Measurements from ENCODE around the gene SLC16A13. TPM values are rescaled to one million over a fixed set of nuclear protein-coding genes. Genes with fewer than 3 reads are reported as not detected.
A peak's percentile ranks its signal among the peaks of the same experiment; 100 is the strongest.

The SLC16A13 gene, protein sequence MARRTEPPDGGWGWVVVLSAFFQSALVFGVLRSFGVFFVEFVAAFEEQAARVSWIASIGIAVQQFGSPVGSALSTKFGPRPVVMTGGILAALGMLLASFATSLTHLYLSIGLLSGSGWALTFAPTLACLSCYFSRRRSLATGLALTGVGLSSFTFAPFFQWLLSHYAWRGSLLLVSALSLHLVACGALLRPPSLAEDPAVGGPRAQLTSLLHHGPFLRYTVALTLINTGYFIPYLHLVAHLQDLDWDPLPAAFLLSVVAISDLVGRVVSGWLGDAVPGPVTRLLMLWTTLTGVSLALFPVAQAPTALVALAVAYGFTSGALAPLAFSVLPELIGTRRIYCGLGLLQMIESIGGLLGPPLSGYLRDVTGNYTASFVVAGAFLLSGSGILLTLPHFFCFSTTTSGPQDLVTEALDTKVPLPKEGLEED
- total RNA-seq (2021; ENCODE audit: unreplicated experiment) (13.1 TPM), Bru-seq, nascent RNA (percentile 57 among the genes with signal in this experiment), BruChase-seq, experiment 1, labeled RNA remaining after a 2-hour chase (percentile 63 among the genes with signal in this experiment), BruChase-seq, experiment 2, labeled RNA remaining after a 6-hour chase (percentile 66 among the genes with signal in this experiment)
- polyA plus RNA-seq (2012; ENCODE audit: insufficient read length): 10.7 TPM
- long read RNA-seq, partial matches to known transcripts: 1 of 7 reads
- long read RNA-seq, other reads (novel, unspliced or antisense): 3 of 7 reads

GRCh38 chr17:7035591-7036368, at the start of gene SLC16A13:
Gene SLC16A13, plus strand, starts transcription at chr17:7036015. Its CDS starts 368 bp downstream, at chr17:7036383.
- DNase-seq (ENCODE audit: low read depth, low spot score) (peak; percentile 88), ATAC-seq (peak; percentile 97)
- POLR2A ChIA-PET: interaction anchor here (0.5 to 0.6 kb wide), 2 partner anchors 141 to 623 kb away, joined by 3 to 5 read pairs; no protein-coding TSS in a partner anchor
- H3K4me1 ChIP-seq (ENCODE audit: control insufficient read depth, insufficient read depth, low read length): peaks cover 6% of the 10 kb centered on the region; the same call in 1 of the 2 replicates
- H3K27ac ChIP-seq (ENCODE audit: low read length): peak within 1 kb of the TSS; percentile 97
- no peaks in the 10 kb centered on the region for H3K27me3 ChIP-seq (ENCODE audit: control insufficient read depth, insufficient read depth, low read length)
- no peaks in the 10 kb centered on the region for H3K9me3 ChIP-seq (ENCODE audit: control insufficient read depth, insufficient read depth, low read depth, low read length)
- H3K36me3 ChIP-seq (ENCODE audit: control insufficient read depth, insufficient read depth, low read length): no peaks in the 10 kb centered on the region
- TF ChIP-seq TCF7L2 (IDR thresholded peaks at IDR 0.05; ENCODE audit: low read depth, low read length) (no peak), CTCF (IDR thresholded peaks at IDR 0.05) (no peak), REST (IDR thresholded peaks at IDR 0.05; ENCODE audit: insufficient read depth in 1 of 2, low read depth in 2 of 2, low read length in 1 of 2) (no peak), POLR2AphosphoS5 (IDR thresholded peaks at IDR 0.05; ENCODE audit: low read depth, low read length) (peak; percentile 81), SIN3A (IDR thresholded peaks at IDR 0.05; ENCODE audit: borderline replicate concordance, insufficient read depth, low read depth, low read length) (no peak)
- CTCF ChIA-PET: interaction anchor here (0.6 kb wide), 1 partner anchor 207 kb away, joined by 3 read pairs; the partner anchor contains the start of gene GABARAP
- peak within 1 kb of the TSS; percentile 61 to 87 for H3K4me3 ChIP-seq (ENCODE audit: low read depth in 2 of 2, low read length in 2 of 2)
- intact Hi-C loops (cut with micrococcal nuclease; ENCODE audit: unreplicated experiment): no loop called here
- in situ Hi-C loops (cut with HindIII; ENCODE audit: low pct_unique_long_range_greater_than_20kb, low sequenced_read_pairs): no loop called here
- BruUV-seq (replicated peaks): no TSS peak

DNA sequence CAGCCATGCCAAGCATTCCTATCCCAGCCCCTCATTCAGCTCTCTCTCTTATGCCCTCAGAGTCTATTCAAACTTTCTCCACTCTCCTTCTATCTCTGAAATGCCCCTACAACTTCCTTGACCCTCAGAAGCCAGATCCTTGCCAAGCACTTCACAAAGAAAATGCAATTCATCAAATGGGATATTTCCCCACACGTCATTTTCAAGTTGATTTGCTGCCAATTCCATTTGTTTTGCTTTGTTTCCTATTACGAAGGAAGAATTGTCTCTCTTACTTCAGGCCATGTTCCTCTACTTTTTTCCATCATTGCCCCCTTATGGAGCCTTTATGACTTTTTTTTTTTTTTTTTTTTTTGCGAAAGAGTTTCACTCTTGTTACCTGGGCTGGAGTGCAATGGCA, 49.1 kb upstream of the SLC16A13 start:
- DNase-seq (ENCODE audit: low read depth, low spot score): no peak
- intact Hi-C loops (cut with micrococcal nuclease; ENCODE audit: unreplicated experiment): no loop called here
- no peak for ATAC-seq
- Histone ChIP-seq H3K27ac (ENCODE audit: low read length) (no peak overlapping the region), H3K4me3 (ENCODE audit: low read depth in 2 of 2, low read length in 2 of 2) (no peak overlapping the region), H3K4me1 (ENCODE audit: control insufficient read depth, insufficient read depth, low read length) (no peaks in the 10 kb centered on the region), H3K36me3 (ENCODE audit: control insufficient read depth, insufficient read depth, low read length) (no peaks in the 10 kb centered on the region), H3K27me3 (ENCODE audit: control insufficient read depth, insufficient read depth, low read length) (no peaks in the 10 kb centered on the region), H3K9me3 (ENCODE audit: control insufficient read depth, insufficient read depth, low read depth, low read length) (no peaks in the 10 kb centered on the region)
- BruUV-seq (replicated peaks): no TSS peak
- TF ChIP-seq CTCF (IDR thresholded peaks at IDR 0.05) (no peak), REST (IDR thresholded peaks at IDR 0.05; ENCODE audit: insufficient read depth in 1 of 2, low read depth in 2 of 2, low read length in 1 of 2) (no peak), POLR2AphosphoS5 (IDR thresholded peaks at IDR 0.05; ENCODE audit: low read depth, low read length) (no peak), SIN3A (IDR thresholded peaks at IDR 0.05; ENCODE audit: borderline replicate concordance, insufficient read depth, low read depth, low read length) (no peak), TCF7L2 (IDR thresholded peaks at IDR 0.05; ENCODE audit: low read depth, low read length) (no peak)
- in situ Hi-C loops (cut with HindIII; ENCODE audit: low pct_unique_long_range_greater_than_20kb, low sequenced_read_pairs): no loop called here
- CTCF ChIA-PET: no interaction called here
- POLR2A ChIA-PET: no interaction called here
